HG03432 (cell line): Measurements from ENCODE around the gene MCM8.

ENCODE experiments used
- ATAC-seq: cut with Tn5 transposase; IDR thresholded peaks from one replicate; pipeline ENCODE4 v1.9.1; 2021; ENCODE audit warnings: mild to moderate bottlenecking, moderate library complexity; ENCODE audit not compliant: unreplicated experiment

Gene MCM8

DNA sequence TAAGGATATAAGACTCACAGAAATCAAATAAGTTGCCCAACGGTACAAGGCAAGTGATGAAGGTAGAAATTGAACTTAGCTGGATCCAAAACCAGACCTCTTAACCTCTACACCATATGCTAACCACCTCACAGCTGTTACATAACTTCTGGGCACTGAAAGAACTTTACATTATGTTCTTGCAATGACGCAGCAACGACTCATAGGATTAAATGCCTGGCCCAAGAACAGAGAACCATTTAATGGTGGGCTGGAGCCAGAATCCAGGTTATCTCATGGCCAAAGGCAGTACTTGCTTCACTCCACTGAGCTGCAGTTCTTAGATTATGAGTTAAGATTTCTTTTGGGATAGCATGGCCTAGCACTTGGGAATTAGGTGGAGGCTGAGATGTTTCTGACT, 4.5 kb upstream of the MCM8 start:
- ATAC-seq: no peak

- no peak for ATAC-seq
Measured at GRCh38 chr20:5947276-5947675, 3.2 kb upstream of the MCM8 start.

DNA sequence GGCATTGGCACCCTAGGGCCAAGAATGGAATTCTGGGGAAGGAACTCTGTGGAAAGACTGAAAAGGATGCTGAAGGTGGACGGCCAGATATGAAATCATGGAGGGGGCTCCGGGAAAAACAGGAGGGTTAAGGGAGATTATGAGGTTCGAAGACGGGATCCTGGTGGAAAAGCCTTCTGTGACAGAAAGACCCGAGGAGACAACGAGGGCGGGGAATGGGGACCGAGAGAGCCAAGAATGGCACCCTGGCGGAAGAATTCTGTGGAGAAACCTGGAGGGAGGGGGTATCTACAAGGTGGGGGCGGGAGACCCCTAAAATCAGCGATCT, 545 bp upstream of the MCM8 start:
- no peak for ATAC-seq

- ATAC-seq: no peak
Measured at GRCh38 chr20:5967469-5967868, 17.0 kb downstream of the MCM8 start.

DNA sequence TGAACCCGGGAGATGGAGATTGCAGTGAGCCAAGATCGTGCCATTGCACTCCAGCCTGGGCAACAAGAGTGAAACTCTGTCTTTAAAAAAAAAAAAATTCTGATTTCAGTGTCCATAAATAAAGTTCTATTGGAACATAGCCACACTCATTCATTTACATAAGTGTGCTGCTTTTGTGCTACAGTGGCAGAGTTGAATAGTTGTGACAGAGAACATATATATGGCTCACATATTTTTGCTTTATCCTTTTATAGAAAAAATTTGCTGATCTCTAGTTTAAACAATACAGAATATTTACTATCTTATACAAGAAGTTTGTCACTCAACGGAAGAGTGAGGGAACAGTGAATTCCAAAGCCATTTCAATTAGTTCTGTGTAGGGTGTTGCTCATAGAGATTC, 18.0 kb downstream of the MCM8 start:
- ATAC-seq: no peak

DNA sequence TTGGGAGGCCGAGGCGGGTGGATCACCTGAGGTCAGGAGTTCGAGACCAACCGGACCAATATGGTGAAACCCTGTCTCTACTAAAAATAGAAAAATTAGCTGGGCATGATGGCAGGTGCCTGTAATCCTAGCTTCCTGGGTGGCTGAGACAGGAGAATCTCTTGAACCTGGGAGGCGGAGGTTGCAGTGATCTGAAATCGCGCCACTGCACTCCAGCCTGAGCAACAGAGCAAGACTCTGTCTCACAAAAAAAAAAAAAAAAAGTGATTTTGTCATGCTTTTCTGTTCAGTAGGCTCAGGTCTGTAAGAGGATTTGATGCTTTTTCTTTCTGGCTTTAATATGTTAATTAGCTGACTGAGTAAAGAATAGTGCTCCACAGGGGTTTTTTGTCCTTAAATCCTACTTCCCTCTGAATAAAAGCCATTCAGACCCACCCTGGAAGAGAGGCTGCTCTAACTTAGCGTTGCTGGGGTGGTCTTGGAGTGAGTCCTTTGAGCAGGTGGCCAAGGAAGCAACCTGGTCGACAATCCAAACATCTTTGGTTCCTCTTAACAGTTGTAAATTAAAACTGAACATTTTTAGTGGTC, 19.0 kb downstream of the MCM8 start:
- no peak for ATAC-seq

GRCh38 chr20:5969940-5970339, 19.5 kb downstream of the MCM8 start:
- ATAC-seq: no peak

DNA sequence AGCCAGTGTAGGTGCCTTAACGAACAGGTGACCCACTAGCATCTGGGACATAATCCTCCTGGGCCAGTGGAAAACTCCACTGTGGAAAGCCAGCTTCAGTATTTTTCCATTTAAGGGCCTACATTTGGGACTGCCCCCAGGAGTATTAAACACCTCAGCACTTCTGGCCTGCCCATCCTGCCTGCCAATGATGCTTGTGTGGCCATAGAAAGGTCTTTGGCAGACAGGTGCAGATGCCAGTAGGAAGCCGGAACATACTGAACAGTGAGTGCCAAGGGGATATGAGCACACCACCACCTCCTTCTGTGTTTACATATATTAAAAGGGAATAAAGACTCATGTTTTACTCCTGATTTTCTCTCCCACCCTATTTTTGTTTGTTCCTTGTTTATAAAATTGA, 19.9 kb downstream of the MCM8 start:
- no peak for ATAC-seq

GRCh38 chr20:5971203-5971602, 20.8 kb downstream of the MCM8 start:
- no peak for ATAC-seq

DNA sequence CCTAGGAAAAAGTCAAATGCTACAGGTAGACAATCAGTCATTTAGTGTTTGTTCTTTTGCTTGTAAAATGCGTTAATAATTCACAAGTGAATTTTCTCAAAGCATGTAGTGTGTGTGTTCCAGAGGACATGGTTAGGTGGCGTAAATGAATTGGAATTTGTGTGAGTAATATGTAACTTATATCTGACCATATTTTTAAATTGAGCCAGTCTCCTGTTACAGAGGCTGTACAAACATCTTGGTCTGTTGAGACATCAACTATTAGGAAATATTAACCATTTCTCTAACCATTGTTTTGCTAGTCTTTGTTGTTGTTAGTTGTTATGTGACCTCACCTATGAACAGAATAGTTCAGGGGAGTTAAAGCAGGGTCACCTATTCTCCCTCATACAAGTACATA, 22.7 kb downstream of the MCM8 start:
- no peak for ATAC-seq

DNA sequence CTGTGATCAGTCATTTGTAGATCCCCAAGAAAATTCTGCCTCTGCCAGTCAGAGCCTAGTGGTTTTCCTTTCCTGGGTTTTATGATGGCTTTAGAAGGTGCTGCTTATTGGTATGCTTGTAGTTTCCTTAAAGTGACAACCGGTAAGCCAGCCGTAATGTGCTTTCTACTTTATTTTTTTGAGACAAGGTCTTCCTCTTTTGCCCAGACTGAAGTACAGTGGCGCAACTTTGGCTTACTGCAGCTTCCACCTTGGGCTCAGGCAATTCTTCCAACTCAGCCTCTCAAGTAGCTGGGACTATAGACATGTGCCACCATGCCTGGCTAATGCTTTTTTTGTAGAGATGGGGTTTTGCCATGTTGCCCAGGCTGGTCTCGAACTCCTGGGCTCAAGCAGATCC, 23.5 kb downstream of the MCM8 start:
- no peak for ATAC-seq

DNA sequence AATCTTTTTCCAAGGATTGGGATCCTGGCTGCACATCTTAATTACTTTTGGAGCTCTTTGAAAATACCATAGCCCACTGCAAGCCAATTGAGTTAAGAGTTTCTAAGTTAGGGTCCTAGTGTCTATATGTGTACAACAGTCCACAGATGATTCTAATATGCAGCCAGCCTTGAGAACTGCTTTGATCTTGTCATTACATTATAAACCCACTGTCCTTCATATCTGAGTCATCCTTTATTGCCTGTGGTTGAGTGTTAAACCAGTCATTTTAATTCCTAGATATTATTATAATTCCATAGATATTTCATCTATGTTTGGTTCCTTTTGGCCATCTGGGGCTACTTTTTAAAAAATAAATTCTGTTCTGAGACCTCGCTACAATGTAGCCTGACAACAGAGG, 24.1 kb downstream of the MCM8 start:
- ATAC-seq: no peak

DNA sequence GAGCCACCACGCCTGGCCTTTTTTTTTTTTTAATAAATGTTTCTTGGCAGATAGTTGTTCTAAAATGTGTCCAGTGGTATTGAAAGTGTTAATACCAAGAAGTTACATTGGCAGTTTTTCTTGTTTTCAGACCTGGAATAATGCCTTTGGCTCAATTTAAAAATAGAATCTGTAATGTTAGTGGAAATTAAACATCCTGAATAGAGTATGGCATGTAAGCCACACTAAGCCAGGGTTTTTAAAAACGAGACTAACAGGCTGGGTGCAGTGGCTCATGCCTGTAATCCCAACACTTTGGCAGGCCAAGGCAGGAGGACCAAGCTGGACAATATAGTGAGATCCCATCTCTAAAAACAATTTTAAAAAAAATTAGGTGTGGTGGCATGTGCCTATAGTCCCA, 25.3 kb downstream of the MCM8 start:
- no peak for ATAC-seq

- no peak for ATAC-seq
Measured at GRCh38 chr20:5977223-5977622, 26.8 kb downstream of the MCM8 start.

DNA sequence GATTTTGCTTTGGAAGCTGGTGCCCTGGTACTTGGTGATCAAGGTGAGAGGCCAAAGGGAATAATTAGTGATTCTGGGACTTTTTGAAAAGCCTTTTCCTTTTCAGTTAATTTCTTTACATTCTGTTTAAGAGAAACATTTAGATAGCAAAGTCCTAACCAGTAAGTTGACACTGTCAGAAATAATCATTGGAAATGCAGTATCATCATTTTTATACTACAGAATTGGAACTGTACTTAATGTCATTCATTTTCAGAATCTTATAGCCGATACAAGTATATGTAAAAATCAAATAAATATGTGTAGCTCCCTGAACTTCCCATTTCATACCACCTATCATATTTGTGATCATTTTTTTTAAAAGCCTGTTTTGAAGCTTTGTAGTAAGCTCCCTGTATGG, 27.5 kb downstream of the MCM8 start:
- ATAC-seq: no peak

GRCh38 chr20:5979801-5980200, 29.3 kb downstream of the MCM8 start:
- no peak for ATAC-seq

DNA sequence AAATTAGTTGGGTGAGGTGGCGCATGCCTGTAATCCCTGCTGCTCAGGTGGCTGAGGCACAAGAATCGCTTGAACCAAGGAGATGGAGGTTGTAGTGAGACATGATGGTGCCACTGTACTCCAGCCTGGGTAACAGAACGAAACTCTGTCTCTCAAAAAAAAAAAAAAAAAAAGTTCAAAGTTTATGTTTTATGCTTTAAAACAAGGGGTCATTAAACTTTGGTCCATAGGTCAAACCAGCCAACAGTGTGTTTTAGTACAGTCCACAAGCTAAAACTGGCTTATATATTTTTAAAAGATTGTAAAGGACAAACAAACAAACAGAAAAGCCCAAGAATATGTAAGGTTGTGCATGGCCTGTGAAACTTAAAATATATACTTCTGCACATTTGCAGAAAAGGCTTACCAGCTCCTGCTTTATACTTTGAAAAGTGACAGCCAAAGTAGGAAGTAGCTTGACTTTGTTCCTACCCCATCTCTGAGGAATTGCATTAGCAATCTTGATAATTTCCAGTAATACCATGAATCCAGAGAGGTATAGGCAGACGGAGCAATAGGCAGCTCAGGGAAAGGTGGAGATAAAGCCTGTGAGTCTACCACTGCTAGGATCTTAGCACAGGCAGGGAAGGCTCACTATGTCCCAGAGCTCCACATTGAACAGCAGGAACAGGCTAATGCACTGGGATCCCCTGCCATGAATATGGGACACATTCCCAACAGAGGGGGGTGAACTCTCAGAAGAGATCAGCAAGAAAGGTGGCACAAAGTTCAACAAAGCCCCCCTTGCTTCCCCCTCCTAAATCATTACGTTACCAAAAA, 30.5 kb downstream of the MCM8 start:
- no peak for ATAC-seq

GRCh38 chr20:5987383-5987782, 36.9 kb downstream of the MCM8 start:
- ATAC-seq: no peak

- no peak for ATAC-seq
Measured at GRCh38 chr20:5989539-5989938, 39.1 kb downstream of the MCM8 start.

DNA sequence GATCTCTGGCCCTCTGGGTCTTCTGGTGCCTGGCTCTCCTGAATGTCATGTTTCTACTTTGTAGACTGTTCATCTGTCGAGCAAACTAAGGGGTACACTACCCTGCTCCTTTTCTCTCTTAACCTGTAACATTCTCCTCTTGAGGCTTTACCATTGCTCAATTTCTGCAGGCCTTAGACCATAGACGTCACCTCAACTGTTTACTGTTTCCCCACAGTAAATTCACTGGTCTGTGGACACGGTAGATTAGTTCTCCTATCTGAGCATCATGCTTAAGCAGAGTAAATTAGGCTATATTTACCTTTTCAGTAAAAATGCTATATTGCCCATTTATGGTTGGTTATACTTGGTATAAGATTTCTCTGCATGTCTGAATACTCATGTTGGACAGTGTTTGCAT, 40.5 kb downstream of the MCM8 start:
- no peak for ATAC-seq

DNA sequence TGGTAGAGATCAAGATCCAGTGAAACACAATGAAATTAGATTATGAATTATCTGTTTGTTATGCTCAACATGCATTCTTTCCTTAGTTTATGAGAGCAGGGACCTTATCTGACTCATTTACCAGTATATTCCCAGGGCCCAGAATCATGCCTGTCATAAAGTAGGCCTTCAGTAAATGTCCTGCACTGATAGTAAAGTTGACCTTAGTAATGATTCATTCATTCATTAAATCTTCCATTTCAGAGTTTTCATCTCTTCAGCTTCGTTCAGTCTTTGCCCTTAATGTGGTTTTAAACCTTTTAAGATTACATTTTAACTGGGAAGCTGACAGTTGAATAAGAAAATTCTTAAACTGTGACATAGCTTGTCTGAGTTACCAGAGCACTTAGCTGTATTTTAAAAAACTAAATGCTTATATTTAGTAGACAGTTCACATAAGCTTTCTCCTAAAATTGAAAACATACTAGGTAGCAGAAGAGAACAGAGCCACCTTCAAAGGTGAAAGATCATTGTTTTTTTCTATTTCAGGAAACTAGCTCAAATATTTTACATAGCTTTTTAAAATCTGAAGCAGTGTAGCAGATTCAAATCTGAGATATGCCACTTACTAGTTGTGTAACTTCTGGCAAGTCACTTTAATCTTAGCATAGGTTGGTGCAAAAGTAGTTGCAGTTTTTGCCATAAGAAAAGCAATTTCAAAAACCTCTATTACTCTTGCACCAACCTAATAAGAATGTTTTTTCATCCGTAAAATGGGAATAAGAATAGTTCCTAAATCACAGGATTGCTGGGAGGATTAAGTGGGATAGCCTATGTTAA, 41.4 kb downstream of the MCM8 start:
- no peak for ATAC-seq

- peak; percentile 98 for ATAC-seq
Measured at GRCh38 chr20:5996765-5997164, 46.3 kb downstream of the MCM8 start.
